SK-N-SH (cell line): ENCODE measurements around the gene NAT9. TPM values are rescaled to one million over a fixed set of nuclear protein-coding genes. Genes with fewer than 3 reads are reported as not detected.

Source experiments
- CTCF ChIA-PET: fragments of 300-600, 350-600 bp; formaldehyde crosslinking; extraction: SDS; loops from one replicate; lab custom pipeline; 2021; lab: Yijun Ruan, JAX
- POLR2A ChIA-PET: fragments of 350-600 bp; sonication (Branson Sonifier 250); formaldehyde crosslinking; extraction: SDS; loops from one replicate; lab custom pipeline; 2020; ENCODE audit warnings: antibody characterized with exemption, inconsistent platforms; lab: Yijun Ruan, JAX
- DNase-seq: peaks from one replicate; pipeline ENCODE4 v3.0.0; 2012
- H2AFZ ChIP-seq: fragments of 200-600 bp; sonication (generic); 2 replicates; pipeline ENCODE4 v1.8.1; 2016; ENCODE audit warnings: antibody characterized with exemption, mild to moderate bottlenecking, low read depth
- H3F3A ChIP-seq: fragments of 200-600 bp; sonication (generic); replicated peaks from 2 replicates; pipeline ENCODE3; 2016; ENCODE audit warnings: antibody characterized with exemption, mild to moderate bottlenecking; ENCODE audit not compliant: insufficient read depth
- H3K27ac ChIP-seq, 2 experiments: fragments of 200-500 bp in 1 of 2; fragments of 200-600 bp in 1 of 2; sonication (Bioruptor generic) in 1 of 2; sonication (generic), shearing (Covaris generic) in 1 of 2; 2 replicates each; pipeline versions ENCODE4 v1.5.1 to v1.6.1; 2014 to 2016; ENCODE audit warnings: low read depth in 2 of 2, inconsistent platforms in 1 of 2, low read length in 1 of 2, mild to moderate bottlenecking in 1 of 2, mixed read lengths in 1 of 2
- H3K27me3 ChIP-seq: fragments of 200-600 bp; sonication (generic), shearing (Covaris generic); 2 replicates; pipeline ENCODE4 v1.6.1; 2016; ENCODE audit warnings: mixed run types; ENCODE audit not compliant: insufficient read depth
- H3K36me3 ChIP-seq, 2 experiments: fragments of 200-500 bp in 1 of 2; fragments of 200-600 bp in 1 of 2; sonication (Bioruptor generic) in 1 of 2; sonication (generic) in 1 of 2; replicated peaks in 1 of 2; 2 replicates each; pipeline versions ENCODE3 to v1.5.1; 2014 to 2016; ENCODE audit warnings: low read length in 1 of 2, mild to moderate bottlenecking in 1 of 2; ENCODE audit not compliant: insufficient read depth in 2 of 2, control insufficient read depth in 1 of 2
- H3K4me1 ChIP-seq, 2 experiments: fragments of 200-500 bp in 1 of 2; fragments of 200-600 bp in 1 of 2; sonication (Bioruptor generic) in 1 of 2; sonication (generic), shearing (Covaris generic) in 1 of 2; 2 replicates each; pipeline versions ENCODE4 v1.5.1 to v1.6.1; 2014 to 2016; ENCODE audit warnings: low read depth in 1 of 2, low read length in 1 of 2, mixed run types in 1 of 2; ENCODE audit not compliant: insufficient read depth in 2 of 2, control insufficient read depth in 1 of 2
- H3K4me2 ChIP-seq: fragments of 200-600 bp; sonication (generic), shearing (Covaris generic); 2 replicates; pipeline ENCODE4 v1.6.1; 2017; ENCODE audit warnings: mixed run types
- H3K4me3 ChIP-seq, 2 experiments: fragments of 200-500 bp in 1 of 2; fragments of 200-600 bp in 1 of 2; sonication (Bioruptor generic) in 1 of 2; sonication (generic), shearing (Covaris generic) in 1 of 2; 2 replicates each; pipeline versions ENCODE4 v1.5.1 to v1.8.1; 2014 to 2016; ENCODE audit warnings: low read depth in 2 of 2, inconsistent platforms in 1 of 2, low read length in 1 of 2, mild to moderate bottlenecking in 1 of 2, mixed read lengths in 1 of 2, moderate library complexity in 1 of 2
- H3K79me2 ChIP-seq: fragments of 200-600 bp; sonication (generic); 2 replicates; pipeline ENCODE4 v1.8.1; 2017; ENCODE audit warnings: mild to moderate bottlenecking; ENCODE audit not compliant: insufficient read depth
- H3K9ac ChIP-seq: fragments of 200-600 bp; sonication (generic); 2 replicates; pipeline ENCODE4 v1.6.1; 2017; ENCODE audit warnings: mixed run types
- H3K9me2 ChIP-seq: fragments of 200-600 bp; sonication (generic); 2 replicates; pipeline ENCODE4 v1.6.1; 2017; ENCODE audit warnings: mixed run types
- H3K9me3 ChIP-seq: fragments of 200-600 bp; sonication (generic); 2 replicates; pipeline ENCODE4 v1.6.1; 2017; ENCODE audit warnings: mixed run types, mild to moderate bottlenecking, moderate library complexity
- H4K20me1 ChIP-seq: fragments of 200-600 bp; sonication (generic); 2 replicates; pipeline ENCODE4 v1.6.1; 2017; ENCODE audit warnings: mild to moderate bottlenecking, mixed run types; ENCODE audit not compliant: insufficient read depth
- ELF1 ChIP-seq: IDR thresholded peaks from 2 replicates; pipeline ENCODE4 v1.4.0; 2012
- EP300 ChIP-seq, 2 experiments: IDR thresholded peaks; 2 replicates each; pipeline versions ENCODE4 v1.4.0 to v1.6.1; 2012; ENCODE audit warnings: borderline replicate concordance in 1 of 2, low read depth in 1 of 2, low read length in 1 of 2
- GATA2 ChIP-seq: sonication (generic); formaldehyde crosslinking; IDR thresholded peaks from 2 replicates; pipeline ENCODE4 v1.5.0; 2020; ENCODE audit warnings: mild to moderate bottlenecking, missing genetic modification reagents
- JUND ChIP-seq: IDR thresholded peaks from 2 replicates; pipeline ENCODE4 v1.4.0; 2012
- NFIC ChIP-seq: IDR thresholded peaks from 2 replicates; pipeline ENCODE4 v1.4.0; 2012; ENCODE audit warnings: borderline replicate concordance
- RAD21 ChIP-seq: IDR thresholded peaks from 2 replicates; pipeline ENCODE4 v1.6.1; 2012; ENCODE audit warnings: mild to moderate bottlenecking, low read length
- RFX5 ChIP-seq: IDR thresholded peaks from 2 replicates; pipeline ENCODE4 v1.6.1; 2012; ENCODE audit warnings: mild to moderate bottlenecking, improper control_type of control experiment, low read length
- SIN3A ChIP-seq: IDR thresholded peaks from 2 replicates; pipeline ENCODE4 v1.6.1; 2012; ENCODE audit warnings: low read depth, mild to moderate bottlenecking, low read length, moderate library complexity, borderline replicate concordance
- SMC3 ChIP-seq: IDR thresholded peaks from 2 replicates; pipeline ENCODE4 v1.6.1; 2012; ENCODE audit warnings: low read depth, low read length, improper control_type of control experiment
- WGBS: methylation state at CpG from one replicate; pipeline ENCODE4 v1.1.6; 2017; ENCODE audit warnings: low lambda C conversion rate; 5-methylcytosine and 5-hydroxymethylcytosine counted together
- polyA plus RNA-seq, 3 experiments: library from polyadenylated mRNA; depleted of rRNA; stranded (reverse); fragments of >200 nt; gene quantifications; 2 replicates each; pipeline ENCODE4 v1.2.3, GENCODE V29; 2012
- TF ChIP-seq, protein P1 (sequence below): fragments of 150-350 bp; IDR thresholded peaks from 2 replicates; pipeline ENCODE4 v1.6.1; 2016; ENCODE audit warnings: mild to moderate bottlenecking, low read depth, low read length
- TF ChIP-seq, protein P2 (sequence below): IDR thresholded peaks from 2 replicates; pipeline ENCODE4 v1.4.0; 2012; ENCODE audit warnings: low read depth, borderline replicate concordance
- TF ChIP-seq, protein P3 (sequence below): fragments of 150-350 bp; IDR thresholded peaks from 2 replicates; pipeline ENCODE4 v1.6.1; 2017; ENCODE audit warnings: antibody characterized with exemption, low read length, low read depth, borderline replicate concordance

NAT9 gene
- polyA plus RNA-seq, 1 of the 3 experiments (the other 2 are of a cell fraction): 117 TPM

DNA sequence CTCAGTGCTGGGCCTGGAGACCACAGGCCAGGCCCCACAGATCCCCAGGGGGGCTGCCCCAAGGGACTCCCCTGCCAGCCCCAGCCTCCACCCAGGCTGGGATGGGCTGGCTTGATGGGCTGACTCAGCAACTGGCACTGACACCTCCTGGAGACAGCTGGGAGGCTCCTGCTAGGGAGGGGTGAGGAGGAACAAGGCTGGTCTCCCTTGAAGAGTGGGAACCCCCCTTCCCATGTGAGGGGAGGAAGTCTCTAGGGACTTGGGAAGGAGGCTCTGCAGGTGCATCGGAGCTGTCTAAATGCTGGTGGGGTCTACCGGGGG lies 17.3 kb downstream of the NAT9 start (continued):
- no peak for TF ChIP-seq SIN3A
- TF ChIP-seq, all 33 proteins: peak for 3

DNA sequence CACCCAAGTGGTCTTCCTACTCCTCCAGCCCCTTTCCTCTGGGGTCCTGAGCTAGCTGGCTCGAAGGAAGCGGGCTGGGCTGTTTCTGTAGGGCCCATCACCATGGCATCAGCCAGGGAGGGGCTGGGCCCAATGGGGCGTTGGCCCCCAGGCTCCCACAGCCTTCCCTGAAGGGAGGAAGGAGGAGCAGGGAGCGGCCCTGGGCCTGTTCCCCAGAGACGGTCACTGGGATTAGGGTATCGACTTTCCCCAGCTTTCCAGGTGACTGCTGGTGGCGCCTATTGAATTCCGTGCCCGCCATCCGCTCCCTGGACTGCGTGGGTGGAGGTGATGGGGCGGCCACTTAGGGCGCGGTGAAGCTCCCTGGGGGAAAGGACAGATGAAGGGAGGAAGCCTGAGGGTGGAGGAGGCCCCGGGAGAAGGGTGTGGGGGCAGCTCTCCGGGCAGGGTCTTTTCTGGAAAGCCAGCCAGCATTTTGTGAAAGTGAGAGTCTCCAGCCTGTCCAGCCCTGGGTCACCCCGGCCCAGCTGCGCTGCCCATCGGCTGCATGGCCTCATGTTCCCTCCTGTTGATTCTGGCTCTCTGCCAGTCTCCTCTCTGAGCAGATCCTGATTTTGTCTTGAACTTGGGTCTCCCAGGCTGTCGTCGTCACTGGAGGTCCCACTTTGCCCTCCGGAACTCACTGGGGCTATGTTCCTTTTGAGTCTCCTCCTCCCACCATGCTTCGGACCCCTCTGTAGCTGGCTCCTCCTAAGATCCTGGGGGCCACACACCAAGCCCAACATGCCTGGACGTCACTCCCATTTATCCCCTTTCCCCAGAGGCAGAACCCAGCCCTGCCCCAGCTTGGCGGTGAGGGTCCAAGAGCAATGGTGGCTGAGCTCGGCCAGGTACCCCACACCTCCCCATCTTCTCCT lies 18.0 kb downstream of the NAT9 start:
- POLR2A ChIA-PET: interaction anchor here (0.6 to 2.9 kb wide), 4 partner anchors 8 to 394 kb away, joined by 3 to 19 read pairs (median 4); no protein-coding TSS in a partner anchor
- H3K27ac ChIP-seq: peak overlapping the region in 1 of 2 experiments; percentile 94; a peak in 2 of 4 replicates
- peak; percentile 87 for DNase-seq

DNA sequence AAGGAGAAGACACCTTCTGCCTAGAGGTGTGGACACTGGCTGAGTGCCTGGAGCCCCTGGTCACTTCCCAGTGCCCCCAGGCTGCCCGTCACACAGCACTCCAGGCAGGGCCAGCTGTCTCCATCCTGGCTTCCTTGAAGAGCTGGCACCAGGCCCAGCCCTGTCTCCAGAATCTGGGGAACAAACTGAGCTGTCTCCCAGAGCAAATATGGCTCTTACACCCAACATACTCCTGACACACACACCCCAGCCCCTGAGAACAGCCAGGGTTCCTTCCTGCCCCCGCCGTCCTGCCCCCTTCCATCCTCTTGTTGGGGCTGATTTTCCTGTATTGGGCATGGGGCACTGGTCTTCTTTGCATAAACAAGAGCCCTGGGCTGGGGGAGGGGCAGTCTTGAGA lies 18.6 kb downstream of the NAT9 start:
- DNase-seq: peak; percentile 63
- Histone ChIP-seq H3K79me2 (peaks cover 14% of the 10 kb centered on the region; the same call in 1 of the 2 replicates), H3K4me2 (peak overlapping the region; percentile 64; the same call in 1 of the 2 replicates), H4K20me1 (no peaks in the 10 kb centered on the region), H3K9me3 (no peaks in the 10 kb centered on the region), H2AFZ (no peak overlapping the region), H3K9me2 (no peaks in the 10 kb centered on the region), H3K9ac (no peak overlapping the region), H3K27me3 (no peaks in the 10 kb centered on the region), H3K4me3 (no peak overlapping the region), H3K27ac (peak overlapping the region in 1 of 2 experiments; percentile 94; a peak in 1 of 4 replicates), H3K36me3 (no peaks in the 10 kb centered on the region), H3K4me1 (peaks cover 45 to 56% of the 10 kb centered on the region in 2 experiments; a peak in 3 of 4 replicates), H3F3A (peaks cover 4% of the 10 kb centered on the region)
- WGBS: 95% methylated on average over 2 of the region's 3 CpGs
- ChIA-PET CTCF (interaction anchor here (0.8 to 48.0 kb wide), 8 partner anchors 3 to 107 kb away, joined by 3 to 1361 read pairs (median 10); partner anchors contain the start of genes NAT9, NHERF1 and RAB37), POLR2A (interaction anchor here (1.2 to 1.3 kb wide), 2 partner anchors 8 to 12 kb away, joined by 4 read pairs; no protein-coding TSS in a partner anchor)
- TF ChIP-seq ELF1: no peak
- TF ChIP-seq NFIC: peak; percentile 24; the same call in 1 of the 2 replicates

More for the DNA sequence above, 18.0 kb downstream of the NAT9 start:
- TF ChIP-seq NFIC (peak; percentile 76), SMC3 (no peak)
- TF ChIP-seq, all 33 proteins: peak for 1
- no peaks in the 10 kb centered on the region for H3K9me3 ChIP-seq
- H3K4me2 ChIP-seq: peak overlapping the region; percentile 64
- no peaks in the 10 kb centered on the region for H3K36me3 ChIP-seq
- WGBS: 81% methylated on average over 21 of the region's 26 CpGs
- H4K20me1 ChIP-seq: no peaks in the 10 kb centered on the region
- CTCF ChIA-PET: interaction anchor here (0.8 to 48.0 kb wide), 7 partner anchors 4 to 107 kb away, joined by 3 to 1361 read pairs (median 4); partner anchors contain the start of genes NAT9, NHERF1 and RAB37
- no peak overlapping the region for H3K4me3 ChIP-seq
- no peak overlapping the region for H2AFZ ChIP-seq
- peaks cover 45 to 57% of the 10 kb centered on the region in 2 experiments; a peak in 3 of 4 replicates for H3K4me1 ChIP-seq
- no peaks in the 10 kb centered on the region for H3K27me3 ChIP-seq
- H3K9me2 ChIP-seq: no peaks in the 10 kb centered on the region
- H3K9ac ChIP-seq: no peak overlapping the region
- peaks cover 4% of the 10 kb centered on the region for H3F3A ChIP-seq
- peaks cover 14% of the 10 kb centered on the region; the same call in 1 of the 2 replicates for H3K79me2 ChIP-seq

DNA sequence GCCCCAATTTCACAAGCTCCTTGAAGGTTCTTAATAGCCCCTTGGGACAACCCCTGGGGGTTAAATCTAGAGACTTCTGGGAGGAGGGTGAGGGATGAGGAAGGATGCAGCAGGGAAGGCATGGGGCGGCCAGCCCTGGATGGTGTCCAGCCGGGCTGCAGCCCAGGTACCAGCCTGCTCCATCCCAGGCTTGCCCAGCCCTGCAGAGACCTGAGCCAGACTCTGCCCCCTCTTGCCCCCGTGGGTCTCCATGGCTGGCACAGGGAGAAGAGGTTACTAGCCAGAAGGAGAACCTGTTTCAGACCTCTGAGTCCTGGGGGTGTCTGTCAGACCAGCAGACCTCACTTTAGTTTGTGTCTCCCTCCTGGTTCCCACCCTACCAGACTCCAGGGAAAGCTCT lies 19.3 kb downstream of the NAT9 start:
- Histone ChIP-seq H3K27ac (no peak overlapping the region; a peak in 1 of 4 replicates), H3K4me1 (peaks cover 45 to 53% of the 10 kb centered on the region in 2 experiments; a peak in 3 of 4 replicates), H3K36me3 (no peaks in the 10 kb centered on the region), H4K20me1 (no peaks in the 10 kb centered on the region), H3K9ac (no peak overlapping the region), H3K4me3 (no peak overlapping the region), H3K27me3 (no peaks in the 10 kb centered on the region), H3F3A (peaks cover 4% of the 10 kb centered on the region), H3K4me2 (0 out of 2 replicates have a peak overlapping the region, but pooled peaks have one; percentile 17), H3K9me3 (no peaks in the 10 kb centered on the region), H2AFZ (no peak overlapping the region), H3K79me2 (peaks cover 14% of the 10 kb centered on the region; the same call in 1 of the 2 replicates), H3K9me2 (no peaks in the 10 kb centered on the region)
- ChIA-PET CTCF (interaction anchor here (0.8 to 48.0 kb wide), 7 partner anchors 2 to 557 kb away, joined by 3 to 1361 read pairs (median 5); partner anchors contain the start of genes NAT9 and NHERF1), POLR2A (interaction anchor here (1.3 kb wide), 1 partner anchor 8 kb away, joined by 4 read pairs; no protein-coding TSS in a partner anchor)
- WGBS: 90% methylated on average over 2 of the region's 3 CpGs
- DNase-seq: no peak
- TF ChIP-seq GATA2 (CRISPR knock-in tag): no peak
- TF ChIP-seq, protein P1, sequence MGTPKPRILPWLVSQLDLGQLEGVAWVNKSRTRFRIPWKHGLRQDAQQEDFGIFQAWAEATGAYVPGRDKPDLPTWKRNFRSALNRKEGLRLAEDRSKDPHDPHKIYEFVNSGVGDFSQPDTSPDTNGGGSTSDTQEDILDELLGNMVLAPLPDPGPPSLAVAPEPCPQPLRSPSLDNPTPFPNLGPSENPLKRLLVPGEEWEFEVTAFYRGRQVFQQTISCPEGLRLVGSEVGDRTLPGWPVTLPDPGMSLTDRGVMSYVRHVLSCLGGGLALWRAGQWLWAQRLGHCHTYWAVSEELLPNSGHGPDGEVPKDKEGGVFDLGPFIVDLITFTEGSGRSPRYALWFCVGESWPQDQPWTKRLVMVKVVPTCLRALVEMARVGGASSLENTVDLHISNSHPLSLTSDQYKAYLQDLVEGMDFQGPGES: no peak
- TF ChIP-seq, protein P2, sequence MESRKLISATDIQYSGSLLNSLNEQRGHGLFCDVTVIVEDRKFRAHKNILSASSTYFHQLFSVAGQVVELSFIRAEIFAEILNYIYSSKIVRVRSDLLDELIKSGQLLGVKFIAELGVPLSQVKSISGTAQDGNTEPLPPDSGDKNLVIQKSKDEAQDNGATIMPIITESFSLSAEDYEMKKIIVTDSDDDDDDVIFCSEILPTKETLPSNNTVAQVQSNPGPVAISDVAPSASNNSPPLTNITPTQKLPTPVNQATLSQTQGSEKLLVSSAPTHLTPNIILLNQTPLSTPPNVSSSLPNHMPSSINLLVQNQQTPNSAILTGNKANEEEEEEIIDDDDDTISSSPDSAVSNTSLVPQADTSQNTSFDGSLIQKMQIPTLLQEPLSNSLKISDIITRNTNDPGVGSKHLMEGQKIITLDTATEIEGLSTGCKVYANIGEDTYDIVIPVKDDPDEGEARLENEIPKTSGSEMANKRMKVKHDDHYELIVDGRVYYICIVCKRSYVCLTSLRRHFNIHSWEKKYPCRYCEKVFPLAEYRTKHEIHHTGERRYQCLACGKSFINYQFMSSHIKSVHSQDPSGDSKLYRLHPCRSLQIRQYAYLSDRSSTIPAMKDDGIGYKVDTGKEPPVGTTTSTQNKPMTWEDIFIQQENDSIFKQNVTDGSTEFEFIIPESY: no peak
- no peak for TF ChIP-seq JUND
- TF ChIP-seq, protein P3, sequence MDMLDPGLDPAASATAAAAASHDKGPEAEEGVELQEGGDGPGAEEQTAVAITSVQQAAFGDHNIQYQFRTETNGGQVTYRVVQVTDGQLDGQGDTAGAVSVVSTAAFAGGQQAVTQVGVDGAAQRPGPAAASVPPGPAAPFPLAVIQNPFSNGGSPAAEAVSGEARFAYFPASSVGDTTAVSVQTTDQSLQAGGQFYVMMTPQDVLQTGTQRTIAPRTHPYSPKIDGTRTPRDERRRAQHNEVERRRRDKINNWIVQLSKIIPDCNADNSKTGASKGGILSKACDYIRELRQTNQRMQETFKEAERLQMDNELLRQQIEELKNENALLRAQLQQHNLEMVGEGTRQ: no peak
- TF ChIP-seq EP300 (IDR thresholded peaks at IDR 0.05; ENCODE audit: borderline replicate concordance in 1 of 2, low read depth in 1 of 2, low read length in 1 of 2): no peak
- no peak for TF ChIP-seq RAD21
- no peak for TF ChIP-seq NFIC
- TF ChIP-seq RFX5: no peak
